CD4-positive, alpha-beta T cell treated with Interleukin-1 beta for 1 hour (primary cell): ENCODE measurements around the gene FGGY.
"Not testable (repeated sequence)": the region's sequence is repeated elsewhere in the genome, so short reads cannot be mapped to it uniquely, and the experiment has no call there.

Source experiments
- DNase-seq, 2 donors: peaks; one replicate each; pipeline ENCODE4 v3.0.0-alpha.2; 2020 to 2022

FGGY gene

DNA sequence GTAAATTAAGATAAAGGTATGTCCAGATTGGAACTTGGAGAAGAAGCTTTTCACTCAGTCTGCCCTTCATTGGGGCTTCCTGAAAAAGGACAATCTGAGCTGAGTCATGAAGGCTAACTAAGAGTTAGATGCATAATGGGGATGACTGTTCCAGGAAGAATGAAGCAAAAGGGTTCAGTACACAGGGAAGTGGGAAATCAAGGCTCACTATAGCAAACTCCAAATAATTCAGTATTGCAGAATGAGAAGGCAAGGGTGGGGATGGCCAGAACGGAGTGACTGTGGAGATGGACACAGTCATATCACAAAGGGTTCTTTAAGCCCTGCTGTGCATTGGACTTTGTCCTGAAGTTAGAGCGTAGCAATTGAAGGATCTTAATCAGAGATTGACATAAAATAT, 158.3 kb downstream of the FGGY start:
- no peak for DNase-seq

GRCh38 chr1:59457786-59458185, 160.9 kb downstream of the FGGY start:
- no peak for DNase-seq

DNA sequence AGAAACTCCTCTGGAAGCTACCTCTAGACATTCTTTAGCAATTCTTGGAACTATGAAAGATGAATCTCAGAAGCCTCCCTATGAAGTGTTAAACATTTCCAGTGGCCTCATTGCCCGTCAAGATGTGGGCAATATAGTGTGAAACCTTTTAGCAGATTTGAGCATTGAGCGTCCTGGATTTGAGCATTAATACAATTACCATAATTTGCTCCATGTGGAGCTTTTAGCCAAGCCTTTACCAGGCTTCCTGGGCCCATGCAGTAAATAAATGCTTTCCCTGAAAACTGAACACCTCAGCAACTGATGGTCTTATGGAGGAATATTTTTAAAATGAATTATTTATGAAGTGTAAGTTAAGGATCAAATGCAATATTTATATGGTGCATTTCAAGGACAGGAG, 162.0 kb downstream of the FGGY start:
- DNase-seq: no peak

DNA sequence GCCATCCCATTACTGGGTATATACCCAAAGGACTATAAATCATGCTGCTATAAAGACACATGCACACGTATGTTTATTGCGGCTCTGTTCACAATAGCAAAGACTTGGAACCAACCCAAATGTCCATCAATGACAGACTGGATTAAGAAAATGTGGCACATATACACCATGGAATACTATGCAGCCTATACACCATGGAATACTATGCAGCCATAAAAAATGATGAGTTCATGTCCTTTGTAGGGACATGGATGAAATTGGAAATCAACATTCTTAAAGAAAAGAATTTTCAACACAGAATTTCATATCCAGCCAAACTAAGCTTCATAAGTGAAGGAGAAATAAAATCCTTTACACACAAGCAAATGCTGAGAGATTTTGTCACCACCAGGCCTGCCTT, 166.0 kb downstream of the FGGY start:
- not testable (repeated sequence) for DNase-seq

DNA sequence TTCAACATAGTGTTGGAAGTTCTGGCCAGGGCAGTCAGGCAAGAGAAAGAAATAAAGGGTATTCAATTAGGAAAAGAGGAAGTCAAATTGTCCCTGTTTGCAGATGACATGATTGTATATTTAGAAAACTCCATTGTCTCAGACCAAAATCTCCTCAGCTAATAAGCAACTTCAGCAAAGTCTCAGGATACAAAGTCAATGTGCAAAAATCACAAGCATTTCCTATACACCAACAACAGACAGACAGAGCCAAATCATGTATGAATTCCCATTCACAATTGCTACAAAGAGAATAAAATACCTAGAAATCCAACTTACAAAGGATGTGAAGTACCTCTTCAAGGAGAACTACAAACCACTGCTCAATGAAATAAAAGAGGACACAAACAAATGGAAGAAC, 168.6 kb downstream of the FGGY start:
- DNase-seq: not testable (repeated sequence)

- no peak for DNase-seq
Measured at GRCh38 chr1:59468828-59469428, 172.0 kb downstream of the FGGY start.

- DNase-seq: not testable (repeated sequence)
Measured at GRCh38 chr1:59471991-59472570, 175.2 kb downstream of the FGGY start.

GRCh38 chr1:59473831-59474230, 176.9 kb downstream of the FGGY start:
- DNase-seq: no peak

DNA sequence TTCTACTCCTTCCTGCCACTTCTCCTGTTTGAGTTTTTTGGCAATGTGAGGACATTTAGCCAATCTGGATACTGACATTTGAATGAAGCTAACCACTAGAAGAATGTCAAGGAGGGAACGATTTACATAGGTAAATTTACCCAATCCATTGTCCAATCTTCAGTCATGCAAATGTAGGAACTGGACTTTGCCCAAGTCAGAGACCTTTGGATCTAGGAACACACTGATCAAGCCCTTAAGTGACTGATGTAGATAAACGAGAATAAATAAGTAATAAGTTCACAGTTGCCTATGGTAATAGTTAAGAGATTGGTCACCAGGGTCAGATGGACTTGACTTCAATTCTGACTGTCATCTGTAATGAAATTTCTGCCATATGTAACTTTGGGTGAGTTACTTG, 177.6 kb downstream of the FGGY start:
- no peak for DNase-seq

DNA sequence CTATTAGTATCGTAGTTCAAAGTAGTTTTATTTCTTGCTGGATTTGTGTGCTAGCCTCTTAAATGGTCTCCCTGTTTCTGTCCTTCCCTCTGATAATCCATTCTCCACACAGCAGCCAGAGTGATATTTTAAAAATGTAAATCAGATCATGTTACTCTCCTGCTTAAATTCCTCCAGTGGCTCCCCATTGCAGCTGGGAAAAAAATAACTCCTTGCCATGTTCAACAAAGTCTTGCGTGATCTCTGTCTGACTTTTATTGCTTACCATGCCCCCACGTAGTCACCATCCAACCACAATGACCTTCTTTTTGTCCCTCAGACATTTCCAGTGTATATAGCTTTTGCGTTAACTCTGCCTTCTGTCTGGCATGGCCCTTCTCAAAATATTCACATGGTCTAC, 178.8 kb downstream of the FGGY start:
- DNase-seq: no peak

GRCh38 chr1:59477286-59477685, 180.4 kb downstream of the FGGY start:
- no peak for DNase-seq

DNA sequence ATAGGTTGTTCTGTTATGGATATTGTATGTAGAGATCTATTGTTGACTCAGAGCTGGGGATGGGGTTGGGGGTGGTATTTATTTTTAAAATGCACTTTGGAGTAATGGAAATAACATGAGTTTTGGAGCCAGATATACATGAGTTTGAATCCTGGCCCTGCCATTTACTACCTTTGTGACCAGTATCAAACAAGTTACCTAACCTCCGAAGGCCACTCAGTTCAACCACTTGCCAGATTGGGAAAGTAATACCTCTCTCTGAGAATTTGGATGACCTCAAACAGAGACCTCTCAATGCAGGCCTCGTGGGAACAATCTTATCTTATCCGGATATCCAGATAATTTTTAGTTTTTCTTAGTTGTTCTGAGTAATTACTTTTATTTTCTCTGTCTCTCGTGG, 181.0 kb downstream of the FGGY start:
- DNase-seq: no peak

DNA sequence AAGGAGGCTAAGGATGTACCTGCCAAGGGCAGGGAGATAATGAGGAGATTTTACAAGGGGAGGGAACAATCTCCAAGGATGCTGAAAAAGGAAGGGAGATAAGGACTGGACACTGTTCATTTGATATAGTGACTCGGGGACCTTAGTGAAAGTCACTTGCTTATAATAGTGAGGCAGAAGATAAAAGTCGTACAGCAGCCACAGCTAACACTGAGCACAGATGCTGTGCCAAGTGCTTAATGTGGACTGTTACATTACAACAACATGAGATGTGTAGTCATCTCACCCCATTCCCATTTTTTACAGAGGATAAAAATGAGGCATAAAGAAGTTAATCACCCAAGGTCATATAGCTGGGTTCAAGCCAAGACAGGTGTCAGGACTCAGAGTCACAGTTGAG, 181.9 kb downstream of the FGGY start:
- DNase-seq: no peak

- no peak for DNase-seq
Measured at GRCh38 chr1:59480188-59480888, 183.4 kb downstream of the FGGY start.

GRCh38 chr1:59481881-59482505, 185.1 kb downstream of the FGGY start:
- DNase-seq: no peak

DNA sequence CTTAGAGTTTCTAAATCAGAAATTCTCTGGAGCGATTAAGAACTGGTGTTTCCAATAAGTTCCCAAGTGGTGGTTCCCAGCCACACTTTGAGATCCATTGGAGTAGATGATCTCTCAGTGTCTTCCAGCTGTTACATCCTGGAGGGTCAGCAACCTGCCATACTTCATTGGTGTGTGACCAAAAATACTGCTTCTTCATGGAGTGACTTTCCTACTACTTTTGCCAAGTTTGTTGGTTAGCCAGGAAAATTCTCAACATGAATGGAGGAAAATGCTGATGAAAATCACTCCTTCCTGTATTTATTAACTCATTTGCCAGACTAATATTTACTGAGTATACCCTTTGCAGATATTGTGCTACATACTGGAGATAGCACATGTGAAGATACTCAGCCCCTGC, 186.1 kb downstream of the FGGY start:
- DNase-seq: no peak

GRCh38 chr1:59484096-59484495, 187.2 kb downstream of the FGGY start:
- no peak for DNase-seq

- no peak for DNase-seq
Measured at GRCh38 chr1:59485171-59485570, 188.3 kb downstream of the FGGY start.

DNA sequence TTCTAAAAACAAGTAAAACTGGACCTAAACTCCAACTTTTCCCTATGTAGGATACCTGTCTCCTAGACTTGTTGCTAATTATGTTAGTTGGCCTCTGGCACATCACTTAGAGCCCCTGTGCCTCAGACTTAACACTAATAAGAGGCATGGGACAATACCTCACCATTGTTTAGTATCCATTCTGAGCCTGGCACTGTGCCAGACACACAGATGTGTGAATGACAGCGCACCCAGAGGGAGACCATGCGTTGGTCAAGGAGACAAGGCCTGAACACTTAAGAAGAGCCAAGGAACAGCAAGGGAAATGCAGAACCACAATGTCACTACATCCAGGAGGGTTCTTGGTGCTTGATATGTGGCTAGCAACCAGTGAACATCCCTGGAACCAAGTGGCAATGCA, 189.1 kb downstream of the FGGY start:
- no peak for DNase-seq

GRCh38 chr1:59486615-59487014, 189.7 kb downstream of the FGGY start:
- no peak for DNase-seq

DNA sequence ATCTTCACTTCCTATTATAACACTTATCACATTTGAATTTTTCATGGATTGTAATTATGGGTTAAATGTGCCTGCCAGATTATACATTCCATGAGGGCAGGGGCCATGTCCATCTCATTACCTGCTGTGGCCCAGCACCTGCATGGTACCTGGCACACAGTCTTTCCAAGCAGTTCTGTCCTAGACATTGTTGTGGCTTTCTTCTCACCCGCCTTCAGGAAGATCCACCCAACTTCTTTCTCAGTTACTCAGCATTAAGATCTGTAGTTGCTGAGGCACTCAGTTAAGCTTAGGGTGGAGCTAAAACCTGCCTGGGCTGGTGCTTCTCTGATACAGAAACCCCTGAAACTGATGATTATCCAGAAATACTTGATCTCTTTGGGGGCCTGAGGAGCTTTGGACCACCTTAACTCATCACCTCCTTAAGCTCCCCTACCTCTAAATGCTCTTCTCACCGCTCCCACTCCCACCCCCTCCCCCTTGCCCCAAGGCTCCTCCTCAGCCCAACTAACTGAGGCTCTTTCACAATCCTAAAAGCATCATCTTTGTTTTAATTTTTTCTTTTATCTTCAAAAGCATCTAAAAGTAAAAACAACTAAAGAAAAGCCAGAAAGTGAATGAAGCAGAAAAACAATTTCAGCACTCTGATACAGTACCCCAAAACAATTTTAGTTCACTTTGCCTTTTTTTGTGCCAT, 190.6 kb downstream of the FGGY start:
- no peak for DNase-seq

DNA sequence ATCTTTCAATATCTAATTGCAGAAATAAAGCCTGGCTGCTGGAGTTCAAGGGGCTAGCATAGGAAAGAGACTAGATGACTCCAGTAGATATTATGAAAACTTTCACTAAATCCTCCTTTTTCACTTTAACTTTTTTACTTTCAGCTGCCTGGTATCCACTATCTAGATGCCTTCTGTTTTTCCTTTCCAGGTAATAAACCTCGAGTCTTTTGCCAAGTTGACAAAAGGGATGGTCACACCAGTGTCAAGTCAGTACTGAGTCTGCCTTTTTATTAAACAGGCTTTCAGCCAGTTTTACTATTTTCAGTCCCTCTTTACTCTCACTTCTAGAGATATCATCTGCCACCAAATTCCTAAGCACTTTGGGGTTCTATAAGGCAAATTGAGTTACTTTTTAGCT, 195.6 kb downstream of the FGGY start:
- no peak for DNase-seq

GRCh38 chr1:59494145-59494833, 197.4 kb downstream of the FGGY start:
- no peak for DNase-seq
